Ovary (tissue), 9 donors: ENCODE results near the gene SH3RF3. TPM values are rescaled to one million over a fixed set of nuclear protein-coding genes. Genes with fewer than 3 reads are reported as not detected.

Experiments
- DNase-seq, 5 donors: peaks; one replicate each; pipeline ENCODE4 v3.0.0-alpha.2; 2019 to 2020
- H3K27ac ChIP-seq, 2 donors: fragments of 200-600 bp; one replicate each; pipeline versions ENCODE4 v1.5.1 to v1.8.0; 2019 to 2022
- H3K27me3 ChIP-seq: fragments of 200-600 bp; one replicate; pipeline ENCODE4 v1.8.0; 2022
- H3K36me3 ChIP-seq: fragments of 200-600 bp; sonication (generic); one replicate; pipeline ENCODE4 v1.5.1; 2019
- H3K4me1 ChIP-seq: one replicate; pipeline ENCODE4 v1.8.1; 2013; ENCODE audit warnings: mild to moderate bottlenecking, moderate library complexity; ENCODE audit not compliant: insufficient read depth
- H3K4me3 ChIP-seq: fragments of 200-600 bp; sonication (generic); one replicate; pipeline ENCODE4 v1.5.1; 2017
- H3K9me3 ChIP-seq, 2 donors: fragments of 200-600 bp in 1 of 2; sonication (generic) in 1 of 2; one replicate each; pipeline versions ENCODE4 v1.5.1 to v1.8.1; 2013 to 2019; ENCODE audit warnings: mild to moderate bottlenecking in 1 of 2, moderate library complexity in 1 of 2
- EP300 ChIP-seq: sonication (generic); formaldehyde crosslinking; IDR thresholded peaks from one replicate; pipeline ENCODE4 v1.6.1; 2017; ENCODE audit warnings: antibody characterized with exemption
- POLR2A ChIP-seq: fragments of 450-650 bp; IDR thresholded peaks from one replicate; pipeline ENCODE4 v1.6.1; 2017; ENCODE audit warnings: antibody characterized with exemption, mild to moderate bottlenecking, moderate library complexity
- WGBS, 3 donors: extraction: QIAGEN DNeasy Blood & Tissue Kit in 1 of 3; methylation state at CpG; one replicate each; pipeline versions ENCODE4 v1.1.5 to v1.1.7; 2013 to 2017; 5-methylcytosine and 5-hydroxymethylcytosine counted together
- intact Hi-C, 4 donors: fragments of 100-400 bp; cut with DNase I; formaldehyde crosslinking; loops; one replicate each; pipeline versions ENCODE4 v1.11.0 to v1.15.1; 2022 to 2023
- polyA plus RNA-seq, 2 donors: library from polyadenylated mRNA; stranded (reverse); fragments of 200-250 nt in 1 of 2; fragments of 350-450 nt in 1 of 2; fragmentation: Illumina TruSeq in 1 of 2; extraction: RNeasy Lipid Tissue Mini Kit (QIAGEN cat#74804) in 1 of 2; gene quantifications; one replicate each; pipeline ENCODE4 v1.2.3, GENCODE V29; 2013 to 2014
- total RNA-seq, 7 donors: library from RNA; depleted of rRNA in 2 of 7; stranded (reverse); fragments of >200 nt in 2 of 7; fragmentation: NEBNext Ultra II Directional in 3 of 7; extraction: Animal tissue kit (Norgen Biotek cat#: 25700) in 3 of 7; gene quantifications; one replicate each; pipeline versions ENCODE4 v1.1.0 to v1.2.4, GENCODE V29; 2016 to 2023
- TF ChIP-seq, protein P1 (sequence below), 3 donors: fragments of 450-650 bp in 2 of 3; fragments of 200-600 bp in 1 of 3; IDR thresholded peaks; one replicate each; pipeline versions ENCODE4 v1.5.1 to v1.8.0; 2016 to 2022; ENCODE audit warnings: antibody characterized with exemption in 3 of 3, mild to moderate bottlenecking in 1 of 3
- donor health status: DM: no; HTN: no; CAD: no; lungs with moderate emphysema.
- donor health status: DM: no; HTN: no; CAD: no.
- donor health status: Bipolar disorder and iron deficiency.
- donor health status: DM: yes; HTN: yes; CAD: no.
- donor health status: DM: no; HTN: no; CAD: no.
- donor health status: DM: yes; HTN: yes; CAD: no.

Gene SH3RF3
- total and polyA plus RNA-seq, 9 donors: 2.7 to 10.1 (median 4.5) TPM

DNA sequence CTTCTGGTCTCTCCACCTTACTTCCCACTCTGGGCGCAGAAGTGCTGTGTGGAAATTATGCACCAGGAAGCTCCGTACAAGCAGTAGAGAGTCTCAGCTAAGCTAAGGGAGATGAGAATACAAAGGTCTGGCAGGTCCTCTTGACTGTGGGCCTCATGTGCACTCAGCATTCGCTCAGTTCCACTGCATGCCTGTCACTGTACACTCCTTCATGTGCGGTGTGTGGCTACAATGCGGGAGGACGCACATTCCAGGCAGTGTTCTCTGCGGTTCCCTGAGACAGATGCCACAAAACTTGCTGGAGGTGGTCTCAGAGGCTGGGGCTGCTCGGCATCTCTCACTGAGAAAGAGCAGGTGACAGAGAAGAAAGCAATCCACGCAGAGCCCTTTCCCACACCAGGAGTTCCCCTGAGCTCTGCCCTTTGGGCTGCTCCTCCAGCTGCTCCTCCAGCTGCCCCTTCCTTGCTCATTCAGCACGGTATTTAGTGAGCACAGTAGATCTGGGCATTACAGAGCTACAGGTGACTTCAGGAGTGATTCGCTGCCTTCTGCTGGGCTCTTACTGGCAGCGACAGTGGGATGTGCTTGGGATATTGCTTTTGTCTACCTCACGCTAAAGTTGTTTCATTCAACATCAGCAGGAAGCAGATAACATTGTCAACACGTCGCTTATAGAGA lies 176.6 kb downstream of the SH3RF3 start:
- DNase-seq: no peak
- no peaks in the 10 kb centered on the region for H3K4me1 ChIP-seq
- no peak for TF ChIP-seq POLR2A
- H3K27ac ChIP-seq: no peak overlapping the region
- WGBS, 3 donors: 64 to 70% (median 67%) methylated on average over 15 of the region's 15 CpGs
- no peak overlapping the region for H3K4me3 ChIP-seq
- H3K27me3 ChIP-seq: no peaks in the 10 kb centered on the region
- intact Hi-C loops: no loop called here
- H3K9me3 ChIP-seq: no peaks in the 10 kb centered on the region
- no peaks in the 10 kb centered on the region for H3K36me3 ChIP-seq

DNA sequence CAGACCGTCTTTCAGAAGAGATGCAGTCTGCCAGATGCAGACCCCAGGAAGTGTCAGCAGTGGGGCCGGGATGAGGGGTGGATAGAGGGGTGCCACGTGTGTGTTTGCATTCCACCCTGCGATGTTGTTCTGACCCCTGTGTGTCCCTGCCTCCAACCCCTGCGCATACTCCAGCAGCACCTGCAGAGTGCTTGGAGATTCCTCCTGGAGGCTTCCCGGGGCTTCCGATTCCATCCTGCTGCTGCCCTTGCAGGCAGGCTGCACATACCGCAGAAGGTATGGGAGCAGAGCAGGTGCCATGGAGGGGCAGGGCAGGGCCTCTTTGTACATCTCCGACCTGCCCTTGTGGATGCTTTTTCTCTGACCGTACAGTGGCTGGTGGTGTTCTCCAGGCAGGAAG lies 177.2 kb downstream of the SH3RF3 start:
- H3K27ac ChIP-seq: no peak overlapping the region
- H3K27me3 ChIP-seq: no peaks in the 10 kb centered on the region
- no peaks in the 10 kb centered on the region for H3K36me3 ChIP-seq
- intact Hi-C loops: no loop called here
- DNase-seq: no peak
- TF ChIP-seq POLR2A (no peak), EP300 (no peak)
- TF ChIP-seq, protein P1, sequence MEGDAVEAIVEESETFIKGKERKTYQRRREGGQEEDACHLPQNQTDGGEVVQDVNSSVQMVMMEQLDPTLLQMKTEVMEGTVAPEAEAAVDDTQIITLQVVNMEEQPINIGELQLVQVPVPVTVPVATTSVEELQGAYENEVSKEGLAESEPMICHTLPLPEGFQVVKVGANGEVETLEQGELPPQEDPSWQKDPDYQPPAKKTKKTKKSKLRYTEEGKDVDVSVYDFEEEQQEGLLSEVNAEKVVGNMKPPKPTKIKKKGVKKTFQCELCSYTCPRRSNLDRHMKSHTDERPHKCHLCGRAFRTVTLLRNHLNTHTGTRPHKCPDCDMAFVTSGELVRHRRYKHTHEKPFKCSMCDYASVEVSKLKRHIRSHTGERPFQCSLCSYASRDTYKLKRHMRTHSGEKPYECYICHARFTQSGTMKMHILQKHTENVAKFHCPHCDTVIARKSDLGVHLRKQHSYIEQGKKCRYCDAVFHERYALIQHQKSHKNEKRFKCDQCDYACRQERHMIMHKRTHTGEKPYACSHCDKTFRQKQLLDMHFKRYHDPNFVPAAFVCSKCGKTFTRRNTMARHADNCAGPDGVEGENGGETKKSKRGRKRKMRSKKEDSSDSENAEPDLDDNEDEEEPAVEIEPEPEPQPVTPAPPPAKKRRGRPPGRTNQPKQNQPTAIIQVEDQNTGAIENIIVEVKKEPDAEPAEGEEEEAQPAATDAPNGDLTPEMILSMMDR (IDR thresholded peaks at IDR 0.05): no peak
- no peaks in the 10 kb centered on the region for H3K4me1 ChIP-seq
- H3K9me3 ChIP-seq: no peaks in the 10 kb centered on the region
- H3K4me3 ChIP-seq: no peak overlapping the region
- WGBS, 3 donors: 37 to 48% (median 39%) methylated on average over 10 of the region's 10 CpGs

DNA sequence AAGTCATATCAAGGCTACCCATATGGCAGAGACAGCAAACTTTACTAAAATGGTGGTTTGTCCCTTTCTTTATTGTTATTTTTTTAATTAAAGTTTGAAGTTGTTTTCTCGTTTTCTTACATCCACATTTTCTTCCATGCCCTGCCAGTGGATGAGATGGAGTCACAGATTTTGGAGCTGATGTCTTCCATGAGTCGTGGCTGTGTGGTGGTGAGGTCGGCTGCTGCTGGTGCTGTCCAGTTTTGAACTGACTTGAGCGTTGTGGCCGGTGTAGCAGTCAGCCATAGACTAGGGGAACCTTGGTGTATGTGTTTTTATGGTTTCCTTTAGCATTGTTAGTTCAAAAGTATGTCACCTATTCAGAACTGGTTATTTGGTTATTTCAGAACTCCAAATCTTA lies 182.8 kb downstream of the SH3RF3 start:
- TF ChIP-seq POLR2A (no peak), EP300 (no peak)
- TF ChIP-seq, protein P1 (IDR thresholded peaks at IDR 0.05): no peak
- Histone ChIP-seq H3K4me3 (no peak overlapping the region), H3K9me3 (no peaks in the 10 kb centered on the region), H3K36me3 (no peaks in the 10 kb centered on the region), H3K27ac (no peak overlapping the region), H3K27me3 (no peaks in the 10 kb centered on the region), H3K4me1 (no peaks in the 10 kb centered on the region)
- intact Hi-C loops: no loop called here
- WGBS, 3 donors: 89 to 95% (median 94%) methylated on average over 5 of the region's 5 CpGs
- DNase-seq: no peak

DNA sequence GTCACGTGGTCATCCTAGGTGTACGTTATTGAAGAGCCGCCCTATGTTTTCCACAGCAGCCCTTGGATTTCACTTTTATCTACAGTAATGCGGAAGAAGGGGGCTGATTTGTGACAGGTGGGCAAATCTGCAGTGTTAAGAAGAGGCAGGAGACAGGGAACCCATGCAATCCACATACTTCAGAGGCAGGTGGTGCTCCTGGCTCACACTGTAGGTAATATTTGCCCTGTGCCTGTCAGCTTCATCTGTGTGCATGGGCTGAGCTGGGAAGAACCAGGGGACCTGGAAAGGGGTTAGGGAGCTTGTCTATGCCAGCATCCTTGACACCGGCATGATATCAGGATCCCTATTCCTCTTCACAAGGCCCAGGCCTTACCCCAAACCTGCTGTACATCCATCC lies 183.9 kb downstream of the SH3RF3 start:
- H3K9me3 ChIP-seq: no peaks in the 10 kb centered on the region
- H3K27ac ChIP-seq: no peak overlapping the region
- no peaks in the 10 kb centered on the region for H3K36me3 ChIP-seq
- WGBS, 3 donors: 79 to 98% (median 96%) methylated on average over 5 of the region's 5 CpGs
- DNase-seq: no peak
- TF ChIP-seq, protein P1 (IDR thresholded peaks at IDR 0.05): no peak
- TF ChIP-seq POLR2A: no peak
- TF ChIP-seq EP300: no peak
- H3K4me3 ChIP-seq: no peak overlapping the region
- intact Hi-C loops: no loop called here
- H3K4me1 ChIP-seq: peaks cover 5% of the 10 kb centered on the region
- no peaks in the 10 kb centered on the region for H3K27me3 ChIP-seq

DNA sequence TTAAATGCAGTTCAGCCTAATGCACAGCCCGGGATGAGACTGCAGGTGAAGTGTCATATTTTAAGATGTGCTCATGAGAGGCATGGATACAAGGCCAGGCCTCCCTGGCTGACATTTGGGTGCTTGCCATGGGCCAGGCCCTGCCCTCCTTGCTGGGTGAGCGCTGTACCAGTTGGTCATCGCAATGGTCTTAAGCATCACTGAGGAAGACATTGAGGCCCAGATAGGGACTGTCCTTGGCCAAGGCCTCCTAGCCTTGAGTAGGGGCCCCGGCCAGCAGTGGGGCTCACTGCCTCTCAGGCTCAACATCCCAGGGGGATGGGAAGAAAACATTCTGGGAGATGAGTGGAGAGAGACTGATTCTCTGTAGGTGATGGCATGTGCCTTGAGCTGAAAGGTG lies 184.3 kb downstream of the SH3RF3 start:
- Histone ChIP-seq H3K27ac (no peak overlapping the region), H3K36me3 (no peaks in the 10 kb centered on the region), H3K4me1 (peaks cover 8% of the 10 kb centered on the region), H3K4me3 (no peak overlapping the region), H3K9me3 (no peaks in the 10 kb centered on the region), H3K27me3 (no peaks in the 10 kb centered on the region)
- no peak for DNase-seq
- TF ChIP-seq EP300 (no peak), POLR2A (no peak)
- TF ChIP-seq, protein P1 (IDR thresholded peaks at IDR 0.05): no peak
- intact Hi-C loops: no loop called here
- 90 to 100% (median 94%) methylated on average over 4 of the region's 4 CpGs for WGBS, 3 donors
